ENCODE results near the gene BRSK1. TPM values are rescaled to one million over a fixed set of nuclear protein-coding genes. Genes with fewer than 3 reads are reported as not detected.

BRSK1 gene
- total RNA-seq, 1 donor from 2014 or later: 24.1 TPM

DNA sequence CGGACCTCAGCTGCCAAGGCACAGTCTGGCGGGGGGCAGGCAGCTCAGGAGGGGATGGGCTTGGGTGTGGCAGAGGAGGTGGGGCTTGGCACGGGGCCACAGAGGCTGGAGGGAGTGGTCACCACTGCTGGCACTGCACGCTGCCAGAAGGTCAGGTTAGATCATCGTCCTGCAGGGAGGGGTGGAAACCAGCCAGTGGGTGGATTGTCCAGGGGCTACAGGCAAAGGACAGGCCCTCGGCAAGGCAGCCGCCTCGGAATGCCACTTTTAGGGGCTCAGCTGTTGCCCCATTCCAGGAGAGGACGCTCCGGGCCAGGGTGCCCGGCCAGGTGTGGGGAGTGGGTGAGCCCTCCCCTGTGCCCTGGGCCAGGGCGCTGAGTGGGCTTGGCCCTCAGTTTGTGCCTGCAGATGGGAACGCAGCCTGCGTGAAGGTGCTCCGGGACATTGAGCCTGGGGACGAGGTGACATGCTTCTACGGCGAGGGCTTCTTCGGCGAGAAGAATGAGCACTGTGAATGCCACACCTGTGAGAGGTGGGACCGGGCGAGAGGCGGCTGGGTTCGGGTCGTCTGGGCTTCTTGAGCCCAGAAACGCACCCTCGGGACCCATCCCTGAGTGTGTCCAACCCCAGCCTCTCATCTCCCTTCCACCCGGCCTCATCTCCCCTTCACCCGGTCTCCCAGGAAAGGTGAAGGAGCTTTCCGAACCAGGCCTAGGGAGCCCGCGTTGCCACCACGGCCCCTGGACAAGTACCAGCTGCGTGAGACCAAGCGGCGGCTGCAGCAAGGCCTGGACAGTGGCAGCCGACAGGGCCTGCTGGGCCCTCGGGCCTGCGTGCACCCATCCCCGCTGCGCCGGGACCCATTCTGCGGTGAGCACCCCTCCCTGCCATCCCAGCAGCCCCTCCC lies 62.3 kb downstream of the BRSK1 start:
- Histone ChIP-seq H3K27me3 (peaks cover under 1% of the 10 kb centered on the region), H3K4me1 (peaks cover 29% of the 10 kb centered on the region), H3K36me3 (no peaks in the 10 kb centered on the region), H3K79me2 (ENCODE audit: low read depth) (peaks cover 13% of the 10 kb centered on the region), H3K9ac (no peak overlapping the region), H3K27ac (no peak overlapping the region), H2AFZ (replicated peaks) (no peak overlapping the region), H4K20me1 (ENCODE audit: low read depth) (peaks cover 63% of the 10 kb centered on the region), H3F3A (ENCODE audit: low read depth) (peaks cover 28% of the 10 kb centered on the region), H3K4me2 (no peak overlapping the region), H3K4me3 (no peak overlapping the region), H3K9me3 (ENCODE audit: low read depth) (no peaks in the 10 kb centered on the region)
- Mint-ChIP-seq H3K27ac (no peak overlapping the region), H3K4me1 (peaks cover 33% of the 10 kb centered on the region), H3K9me3 (no peaks in the 10 kb centered on the region), H3K27me3 (ENCODE audit: insufficient read depth, low read depth) (peaks cover 5% of the 10 kb centered on the region), H3K4me3 (no peak overlapping the region), H3K36me3 (peaks cover 8% of the 10 kb centered on the region)
- no peak for TF ChIP-seq EZH2 (IDR thresholded peaks at IDR 0.05)
- TF ChIP-seq EZH2phosphoT487 (IDR thresholded peaks at IDR 0.05): no peak
- no peak for TF ChIP-seq CTCF (IDR thresholded peaks at IDR 0.05)
- no peak for DNase-seq (ENCODE audit: low spot score)

DNA sequence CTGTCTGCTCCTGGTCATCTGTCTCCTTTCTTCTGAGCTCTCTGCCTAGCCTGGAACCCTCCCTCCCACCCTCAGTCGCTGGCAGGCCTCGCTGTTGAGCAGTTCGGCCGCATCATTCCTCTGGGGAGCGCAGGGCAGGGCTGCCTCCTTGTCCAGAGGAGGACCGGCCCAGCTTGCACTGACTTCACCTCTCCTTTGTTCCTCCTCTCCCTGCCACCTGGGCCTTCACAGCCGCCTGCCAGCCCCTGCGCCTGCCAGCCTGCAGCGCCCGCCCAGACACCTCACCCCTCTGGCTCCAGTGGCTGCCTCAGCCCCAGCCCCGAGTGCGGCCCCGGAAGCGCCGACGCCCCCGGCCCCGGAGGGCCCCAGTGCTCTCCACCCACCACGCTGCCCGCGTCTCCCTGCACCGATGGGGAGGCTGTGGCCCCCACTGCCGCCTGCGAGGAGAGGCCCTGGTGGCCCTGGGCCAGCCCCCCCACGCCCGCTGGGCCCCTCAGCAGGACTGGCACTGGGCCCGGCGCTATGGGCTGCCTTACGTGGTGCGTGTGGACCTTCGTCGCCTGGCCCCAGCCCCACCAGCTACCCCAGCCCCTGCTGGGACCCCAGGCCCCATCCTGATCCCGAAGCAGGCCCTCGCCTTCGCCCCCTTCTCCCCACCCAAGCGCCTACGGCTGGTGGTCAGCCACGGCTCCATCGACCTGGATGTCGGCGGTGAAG lies 63.1 kb downstream of the BRSK1 start:
- H3K27me3 ChIP-seq: peaks cover 8% of the 10 kb centered on the region
- H3K27ac ChIP-seq: no peak overlapping the region
- Mint-ChIP-seq H3K36me3 (peaks cover 3% of the 10 kb centered on the region), H3K27ac (no peak overlapping the region), H3K4me3 (no peak overlapping the region), H3K9me3 (no peaks in the 10 kb centered on the region), H3K27me3 (ENCODE audit: insufficient read depth, low read depth) (peaks cover 8% of the 10 kb centered on the region), H3K4me1 (peaks cover 27% of the 10 kb centered on the region)
- TF ChIP-seq EZH2phosphoT487 (IDR thresholded peaks at IDR 0.05) (no peak), CTCF (IDR thresholded peaks at IDR 0.05) (no peak), EZH2 (IDR thresholded peaks at IDR 0.05) (no peak)
- H3K79me2 ChIP-seq (ENCODE audit: low read depth): peaks cover 6% of the 10 kb centered on the region
- no peak overlapping the region for H3K4me3 ChIP-seq
- no peak for DNase-seq (ENCODE audit: low spot score)
- H3K9me3 ChIP-seq (ENCODE audit: low read depth): no peaks in the 10 kb centered on the region
- H4K20me1 ChIP-seq (ENCODE audit: low read depth): peaks cover 57% of the 10 kb centered on the region
- no peaks in the 10 kb centered on the region for H3K36me3 ChIP-seq
- H3F3A ChIP-seq (ENCODE audit: low read depth): peaks cover 28% of the 10 kb centered on the region
- H2AFZ ChIP-seq (replicated peaks): no peak overlapping the region
- no peak overlapping the region for H3K9ac ChIP-seq
- H3K4me2 ChIP-seq: no peak overlapping the region
- H3K4me1 ChIP-seq: peaks cover 23% of the 10 kb centered on the region

GRCh38 chr19:55347442-55348009 lies 63.7 kb downstream of the BRSK1 start:
- Mint-ChIP-seq H3K9me3 (no peaks in the 10 kb centered on the region), H3K27ac (peak overlapping the region; percentile 46), H3K27me3 (ENCODE audit: insufficient read depth, low read depth) (peaks cover 13% of the 10 kb centered on the region), H3K4me3 (no peak overlapping the region), H3K4me1 (peaks cover 28% of the 10 kb centered on the region), H3K36me3 (peaks cover 3% of the 10 kb centered on the region)
- no peak overlapping the region for H3K27ac ChIP-seq
- peaks cover 21% of the 10 kb centered on the region for H3K4me1 ChIP-seq
- no peak overlapping the region for H3K9ac ChIP-seq
- no peak overlapping the region for H3K4me3 ChIP-seq
- TF ChIP-seq EZH2phosphoT487 (IDR thresholded peaks at IDR 0.05) (no peak), EZH2 (IDR thresholded peaks at IDR 0.05) (no peak), CTCF (IDR thresholded peaks at IDR 0.05) (no peak)
- H3K27me3 ChIP-seq: peaks cover 15% of the 10 kb centered on the region
- H3K79me2 ChIP-seq (ENCODE audit: low read depth): no peaks in the 10 kb centered on the region
- H4K20me1 ChIP-seq (ENCODE audit: low read depth): peaks cover 50% of the 10 kb centered on the region
- peaks cover 28% of the 10 kb centered on the region for H3F3A ChIP-seq (ENCODE audit: low read depth)
- H2AFZ ChIP-seq (replicated peaks): no peak overlapping the region
- no peaks in the 10 kb centered on the region for H3K36me3 ChIP-seq
- H3K9me3 ChIP-seq (ENCODE audit: low read depth): no peaks in the 10 kb centered on the region
- no peak for DNase-seq (ENCODE audit: low spot score)
- H3K4me2 ChIP-seq: peak overlapping the region; percentile 69

Measured in neural progenitor cell (in vitro differentiated cells).